GM12801 (cell line): ENCODE measurements around the gene AVEN.

ENCODE experiments used
- TF ChIP-seq, protein P1 (sequence below): IDR thresholded peaks from one replicate; pipeline ENCODE4 v1.5.1; 2011; ENCODE audit warnings: control low read depth; ENCODE audit not compliant: insufficient read length; ENCODE audit errors: extremely low read depth

Gene AVEN

DNA sequence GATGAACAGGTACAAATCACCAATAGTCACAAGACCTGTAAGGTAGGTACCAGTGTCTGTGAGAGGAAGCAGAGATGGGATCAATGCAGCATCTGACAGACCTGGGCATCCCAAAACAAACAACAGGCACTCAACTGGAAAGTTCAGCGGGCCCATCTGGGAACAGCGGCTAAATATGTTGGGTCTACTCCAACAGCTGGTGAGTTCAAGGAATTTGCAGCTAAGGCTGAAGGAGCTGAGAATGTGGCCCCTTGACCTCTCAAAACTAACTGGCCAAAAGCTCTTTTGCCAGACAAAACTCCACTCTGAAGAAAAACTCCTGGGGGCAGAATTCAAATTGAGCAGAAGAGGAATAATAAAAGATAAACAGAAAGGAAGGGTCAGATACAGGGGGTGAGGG, 24.4 kb downstream of the AVEN start:
- TF ChIP-seq, protein P1, sequence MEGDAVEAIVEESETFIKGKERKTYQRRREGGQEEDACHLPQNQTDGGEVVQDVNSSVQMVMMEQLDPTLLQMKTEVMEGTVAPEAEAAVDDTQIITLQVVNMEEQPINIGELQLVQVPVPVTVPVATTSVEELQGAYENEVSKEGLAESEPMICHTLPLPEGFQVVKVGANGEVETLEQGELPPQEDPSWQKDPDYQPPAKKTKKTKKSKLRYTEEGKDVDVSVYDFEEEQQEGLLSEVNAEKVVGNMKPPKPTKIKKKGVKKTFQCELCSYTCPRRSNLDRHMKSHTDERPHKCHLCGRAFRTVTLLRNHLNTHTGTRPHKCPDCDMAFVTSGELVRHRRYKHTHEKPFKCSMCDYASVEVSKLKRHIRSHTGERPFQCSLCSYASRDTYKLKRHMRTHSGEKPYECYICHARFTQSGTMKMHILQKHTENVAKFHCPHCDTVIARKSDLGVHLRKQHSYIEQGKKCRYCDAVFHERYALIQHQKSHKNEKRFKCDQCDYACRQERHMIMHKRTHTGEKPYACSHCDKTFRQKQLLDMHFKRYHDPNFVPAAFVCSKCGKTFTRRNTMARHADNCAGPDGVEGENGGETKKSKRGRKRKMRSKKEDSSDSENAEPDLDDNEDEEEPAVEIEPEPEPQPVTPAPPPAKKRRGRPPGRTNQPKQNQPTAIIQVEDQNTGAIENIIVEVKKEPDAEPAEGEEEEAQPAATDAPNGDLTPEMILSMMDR, result no peak

DNA sequence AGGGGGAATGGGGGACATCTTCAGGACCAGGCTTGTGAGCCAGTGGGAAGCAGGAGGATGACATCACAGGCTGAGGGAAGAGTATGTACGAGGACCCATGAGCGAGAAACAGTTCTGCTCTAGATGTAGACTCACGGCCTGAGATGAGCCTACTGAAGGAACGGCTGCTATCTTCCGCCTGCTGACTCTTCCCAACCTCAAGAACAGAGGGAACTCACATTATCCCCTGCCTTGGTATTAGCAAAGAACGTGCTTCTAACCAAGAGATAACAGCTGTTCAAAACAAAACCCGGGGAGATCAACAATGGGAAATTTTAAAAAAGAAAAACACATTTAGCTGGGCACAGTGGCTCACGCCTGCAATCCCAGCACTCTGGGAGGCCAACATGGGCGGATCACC, 25.3 kb downstream of the AVEN start:
- TF ChIP-seq, protein P1, result no peak

DNA sequence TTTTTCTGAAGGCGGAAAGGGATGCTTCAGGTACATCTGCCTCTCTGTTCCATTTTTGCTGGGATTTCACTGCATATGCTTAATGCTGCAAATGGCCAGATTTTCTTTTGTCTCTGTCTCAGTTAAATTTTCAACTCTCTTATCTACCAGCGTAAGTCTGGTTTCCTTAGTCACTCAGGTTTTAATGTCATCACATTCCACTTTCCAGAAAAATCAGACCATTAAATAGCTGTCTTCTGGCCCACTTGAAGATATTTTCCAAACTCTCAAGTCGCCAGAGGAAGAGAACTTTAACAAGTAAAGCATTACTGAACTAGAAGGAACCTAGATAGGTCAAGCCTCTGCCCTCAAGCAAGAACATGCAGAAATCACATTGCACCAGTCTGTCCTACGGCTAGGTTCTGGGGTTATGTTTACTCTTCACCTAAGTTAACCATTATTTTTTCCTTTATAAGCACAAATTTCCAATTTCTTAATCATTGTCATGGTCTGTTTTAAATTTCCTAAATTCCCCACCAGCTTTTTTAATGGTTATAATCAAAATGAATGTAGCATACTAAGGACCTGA, 26.5 kb downstream of the AVEN start:
- TF ChIP-seq, protein P1, result no peak

DNA sequence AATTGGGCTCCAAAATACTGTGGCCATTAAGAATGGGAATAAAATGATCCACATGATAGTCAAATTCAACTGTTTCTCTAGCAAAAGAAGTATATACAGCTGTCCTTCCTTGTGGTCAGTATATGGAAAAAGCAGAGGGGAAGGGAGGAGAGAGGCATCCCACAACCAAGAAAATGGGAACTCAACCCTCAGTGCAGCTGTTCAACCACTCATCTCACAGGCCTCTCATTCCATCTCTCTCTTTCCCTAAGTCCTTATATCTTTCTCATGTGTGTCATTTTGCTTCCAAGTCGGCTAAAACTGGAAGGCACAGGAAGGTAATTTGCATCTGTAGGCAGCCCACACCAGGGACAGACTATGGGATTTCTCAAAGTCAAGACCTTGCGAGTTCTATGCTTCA, 27.5 kb downstream of the AVEN start:
- TF ChIP-seq, protein P1, result no peak

DNA sequence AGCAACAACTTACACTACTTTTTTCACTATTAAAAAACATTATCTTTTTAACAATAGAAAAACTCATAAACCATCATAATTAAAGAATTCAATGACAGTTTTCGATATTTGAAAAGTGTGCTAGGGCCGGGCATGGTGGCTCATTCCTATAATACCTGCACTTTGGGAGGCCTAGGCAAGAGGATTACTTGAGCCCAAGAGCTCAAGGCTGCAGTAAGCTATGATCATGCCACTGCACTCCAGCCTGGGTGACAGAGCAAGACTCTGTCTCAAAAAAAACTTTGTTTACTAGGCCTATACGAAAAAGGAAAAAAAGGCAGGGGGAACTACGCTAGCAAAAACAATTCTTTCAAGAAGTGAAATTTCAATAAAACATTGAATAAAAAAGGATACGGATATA, 28.1 kb downstream of the AVEN start:
- TF ChIP-seq, protein P1, result no peak

DNA sequence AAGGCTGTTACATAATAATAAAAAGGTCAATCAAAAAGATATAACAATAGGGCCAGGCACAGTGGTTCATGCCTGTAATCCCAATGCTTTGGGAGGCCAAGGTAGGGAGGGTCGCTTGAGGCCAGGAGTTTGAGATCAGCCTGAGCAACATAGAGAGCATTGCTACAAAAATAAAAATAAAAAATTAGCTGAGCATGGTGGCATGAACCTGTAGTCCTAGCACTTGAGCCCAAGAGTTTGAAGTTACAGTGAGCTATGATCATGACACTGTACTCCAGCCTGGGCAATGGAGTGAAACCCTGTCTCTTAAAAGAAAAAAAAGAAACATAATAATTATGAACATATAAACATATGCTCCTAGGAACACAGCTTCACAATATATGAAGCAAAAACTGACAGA, 29.3 kb downstream of the AVEN start:
- TF ChIP-seq, protein P1, result no peak

DNA sequence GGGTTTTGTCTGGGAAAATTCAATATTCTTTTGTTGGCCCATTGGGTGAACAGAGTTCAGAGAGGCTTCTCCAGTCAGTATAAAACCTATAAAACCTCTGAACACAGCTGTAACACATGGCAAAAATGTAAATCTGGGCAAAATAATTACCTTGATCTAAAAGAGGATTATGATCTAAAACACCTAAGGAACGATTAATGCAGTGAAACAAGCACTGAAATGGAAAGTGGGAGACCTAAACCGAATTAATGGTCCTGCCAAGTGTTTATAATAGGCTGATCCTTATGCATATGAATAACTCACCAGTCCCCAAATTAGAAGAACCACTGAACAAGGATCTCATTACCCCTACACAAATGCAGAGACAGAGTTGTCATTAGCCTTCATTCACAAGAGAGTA, 32.6 kb downstream of the AVEN start:
- TF ChIP-seq, protein P1, result no peak
